Endodermal cell (in vitro differentiated cells): Measurements from ENCODE around the gene ATP5PD. TPM values are rescaled to one million over a fixed set of nuclear protein-coding genes. Genes with fewer than 3 reads are reported as not detected.
"Not testable (repeated sequence)": the region's sequence is repeated elsewhere in the genome, so short reads cannot be mapped to it uniquely, and the experiment has no call there.

Experiments
- DNase-seq: peaks from one replicate; pipeline ENCODE4 v3.0.0-alpha.2; 2017
- H3K27ac ChIP-seq: 2 replicates; pipeline ENCODE4 v1.5.1; 2013; ENCODE audit warnings: mild to moderate bottlenecking, low read depth, low read length, moderate library complexity
- H3K27me3 ChIP-seq: 2 replicates; pipeline ENCODE4 v1.6.1; 2013; ENCODE audit warnings: mild to moderate bottlenecking, low read length, moderate library complexity; ENCODE audit not compliant: insufficient read depth, control insufficient read depth, poor library complexity, severe bottlenecking
- H3K36me3 ChIP-seq: 2 replicates; pipeline ENCODE4 v1.7.0; 2013; ENCODE audit warnings: mild to moderate bottlenecking, low read length, moderate library complexity; ENCODE audit not compliant: control insufficient read depth, insufficient read depth
- H3K4me1 ChIP-seq: one replicate; pipeline ENCODE4 v1.7.0; 2013; ENCODE audit warnings: low read length; ENCODE audit not compliant: control insufficient read depth, insufficient read depth
- H3K4me3 ChIP-seq: 2 replicates; pipeline ENCODE4 v1.5.1; 2013; ENCODE audit warnings: mild to moderate bottlenecking, low read length, moderate library complexity
- H3K9ac ChIP-seq: 2 replicates; pipeline ENCODE4 v1.6.1; 2013; ENCODE audit warnings: mild to moderate bottlenecking, low read length, moderate library complexity; ENCODE audit not compliant: poor library complexity, severe bottlenecking; ENCODE audit errors: extremely low read depth
- H3K9me3 ChIP-seq: 2 replicates; pipeline ENCODE4 v1.6.1; 2013; ENCODE audit warnings: mild to moderate bottlenecking, low read length, moderate library complexity; ENCODE audit not compliant: control insufficient read depth
- H3K27ac Mint-ChIP-seq: 2 replicates; pipeline ENCODE4 v1.8.0; 2020; ENCODE audit warnings: mixed read lengths
- H3K27me3 Mint-ChIP-seq: 2 replicates; pipeline ENCODE4 v1.8.0; 2021; ENCODE audit warnings: mild to moderate bottlenecking, mixed read lengths; ENCODE audit not compliant: insufficient read depth
- H3K36me3 Mint-ChIP-seq: 2 replicates; pipeline ENCODE4 v1.8.0; 2020; ENCODE audit warnings: low read depth, mixed read lengths
- H3K4me1 Mint-ChIP-seq: 2 replicates; pipeline ENCODE4 v1.8.0; 2020; ENCODE audit warnings: mixed read lengths
- H3K4me3 Mint-ChIP-seq: 2 replicates; pipeline ENCODE4 v1.8.0; 2020; ENCODE audit warnings: mild to moderate bottlenecking, moderate library complexity, mixed read lengths
- H3K9me3 Mint-ChIP-seq: 2 replicates; pipeline ENCODE4 v1.8.0; 2020; ENCODE audit warnings: mild to moderate bottlenecking, mixed read lengths
- WGBS, 2 experiments: methylation state at CpG; one replicate each; pipeline versions ENCODE4 v1.1.5 to v1.1.7; 2013; ENCODE audit warnings: missing lambda C conversion rate in 2 of 2, mixed read lengths in 1 of 2; ENCODE audit not compliant: insufficient coverage in 1 of 2, insufficient read length in 1 of 2; 5-methylcytosine and 5-hydroxymethylcytosine counted together
- total RNA-seq, 2 donors: library from RNA; stranded (reverse); fragmentation: NEBNext Ultra II Directional in 1 of 2; extraction: Animal tissue kit (Norgen Biotek cat#: 25700) in 1 of 2; gene quantifications; 2 replicates in 1 of 2; 3 replicates in 1 of 2; pipeline ENCODE4 v1.2.1, GENCODE V29; 2021
- TF ChIP-seq, protein P1 (sequence below): fragments of 200-600 bp; sonication (generic); conservative IDR thresholded peaks from 2 replicates; pipeline ENCODE4 v1.5.0; 2021; ENCODE audit warnings: antibody characterized with exemption, mild to moderate bottlenecking

The ATP5PD gene
- total RNA-seq, 2 donors from 2014 or later: 244 to 295 TPM

GRCh38 chr17:75032720-75033280 is 14.0 kb downstream of the ATP5PD start:
- TF ChIP-seq, protein P1, sequence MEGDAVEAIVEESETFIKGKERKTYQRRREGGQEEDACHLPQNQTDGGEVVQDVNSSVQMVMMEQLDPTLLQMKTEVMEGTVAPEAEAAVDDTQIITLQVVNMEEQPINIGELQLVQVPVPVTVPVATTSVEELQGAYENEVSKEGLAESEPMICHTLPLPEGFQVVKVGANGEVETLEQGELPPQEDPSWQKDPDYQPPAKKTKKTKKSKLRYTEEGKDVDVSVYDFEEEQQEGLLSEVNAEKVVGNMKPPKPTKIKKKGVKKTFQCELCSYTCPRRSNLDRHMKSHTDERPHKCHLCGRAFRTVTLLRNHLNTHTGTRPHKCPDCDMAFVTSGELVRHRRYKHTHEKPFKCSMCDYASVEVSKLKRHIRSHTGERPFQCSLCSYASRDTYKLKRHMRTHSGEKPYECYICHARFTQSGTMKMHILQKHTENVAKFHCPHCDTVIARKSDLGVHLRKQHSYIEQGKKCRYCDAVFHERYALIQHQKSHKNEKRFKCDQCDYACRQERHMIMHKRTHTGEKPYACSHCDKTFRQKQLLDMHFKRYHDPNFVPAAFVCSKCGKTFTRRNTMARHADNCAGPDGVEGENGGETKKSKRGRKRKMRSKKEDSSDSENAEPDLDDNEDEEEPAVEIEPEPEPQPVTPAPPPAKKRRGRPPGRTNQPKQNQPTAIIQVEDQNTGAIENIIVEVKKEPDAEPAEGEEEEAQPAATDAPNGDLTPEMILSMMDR: no peak
- peaks cover 3% of the 10 kb centered on the region for H3K4me1 Mint-ChIP-seq
- H3K9ac ChIP-seq: peak overlapping the region; percentile 9

GRCh38 chr17:75031972-75032719 is 14.6 kb downstream of the ATP5PD start:
- peak overlapping the region; percentile 20 for H3K4me3 Mint-ChIP-seq
- Histone ChIP-seq H3K9ac (no peak overlapping the region), H3K27me3 (no peaks in the 10 kb centered on the region), H3K27ac (no peak overlapping the region), H3K9me3 (peaks cover 24% of the 10 kb centered on the region), H3K4me1 (no peaks in the 10 kb centered on the region), H3K36me3 (no peaks in the 10 kb centered on the region), H3K4me3 (no peak overlapping the region)
- H3K36me3 Mint-ChIP-seq: peaks cover 8% of the 10 kb centered on the region
- 76 to 78% methylated on average over 6 to 10 of the region's 10 CpGs for WGBS, 2 experiments
- peaks cover 42% of the 10 kb centered on the region for H3K9me3 Mint-ChIP-seq
- no peak overlapping the region for H3K27ac Mint-ChIP-seq
- TF ChIP-seq, protein P1: no peak
- H3K27me3 Mint-ChIP-seq: peaks cover 7% of the 10 kb centered on the region
- DNase-seq: peak; percentile 73
- peaks cover 3% of the 10 kb centered on the region for H3K4me1 Mint-ChIP-seq

More at GRCh38 chr17:75032720-75033280, 14.0 kb downstream of the ATP5PD start:
- Mint-ChIP-seq H3K4me3 (peak overlapping the region; percentile 97), H3K27ac (no peak overlapping the region), H3K27me3 (peaks cover 6% of the 10 kb centered on the region), H3K9me3 (peaks cover 36% of the 10 kb centered on the region), H3K36me3 (peaks cover 8% of the 10 kb centered on the region)
- Histone ChIP-seq H3K4me3 (peak overlapping the region; percentile 99), H3K9me3 (peaks cover 22% of the 10 kb centered on the region), H3K4me1 (no peaks in the 10 kb centered on the region), H3K27ac (no peak overlapping the region), H3K36me3 (peaks cover 5% of the 10 kb centered on the region), H3K27me3 (no peaks in the 10 kb centered on the region)
- peak; percentile 60 for DNase-seq
- 54 to 73% methylated on average over 6 to 9 of the region's 13 CpGs for WGBS, 2 experiments

DNA sequence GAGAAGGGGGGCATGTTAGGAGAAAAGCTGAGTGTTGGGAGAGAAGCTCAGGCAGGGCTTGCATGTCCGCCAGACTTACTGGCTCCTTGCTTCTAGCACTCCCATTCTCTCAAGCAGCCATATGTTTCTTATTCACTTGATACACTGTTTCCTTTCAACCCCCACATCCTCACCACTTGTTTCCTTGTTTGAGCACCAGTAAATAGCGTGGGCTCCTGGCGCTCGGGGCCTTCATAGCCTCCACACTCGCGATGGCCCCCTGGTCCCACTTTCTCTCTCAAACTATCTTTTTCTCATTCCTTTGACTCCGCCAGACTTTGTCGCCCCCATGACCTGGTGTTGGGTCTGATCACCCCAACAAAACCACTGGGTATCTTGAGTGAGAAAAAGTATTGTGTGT is 16.6 kb downstream of the ATP5PD start:
- Mint-ChIP-seq H3K27ac (no peak overlapping the region), H3K4me1 (no peaks in the 10 kb centered on the region), H3K36me3 (peaks cover 7% of the 10 kb centered on the region), H3K27me3 (peaks cover 10% of the 10 kb centered on the region), H3K9me3 (peaks cover 61% of the 10 kb centered on the region), H3K4me3 (no peak overlapping the region)
- Histone ChIP-seq H3K27ac (no peak overlapping the region), H3K36me3 (no peaks in the 10 kb centered on the region), H3K4me3 (no peak overlapping the region), H3K9me3 (peaks cover 35% of the 10 kb centered on the region), H3K4me1 (no peaks in the 10 kb centered on the region), H3K27me3 (no peaks in the 10 kb centered on the region), H3K9ac (no peak overlapping the region)
- peak; percentile 56 for DNase-seq
- WGBS, 2 experiments: 80 to 96% methylated on average over 4 to 8 of the region's 8 CpGs
- TF ChIP-seq, protein P1: no peak

- H3K9me3 ChIP-seq: peaks cover 35% of the 10 kb centered on the region
- H3K4me1 ChIP-seq, H3K27me3 Mint-ChIP-seq, H3K4me3 ChIP-seq, H3K27ac ChIP-seq, DNase-seq, H3K27me3 ChIP-seq, H3K9ac ChIP-seq, H3K4me1 Mint-ChIP-seq, H3K27ac Mint-ChIP-seq, H3K4me3 Mint-ChIP-seq, H3K36me3 ChIP-seq: not testable (repeated sequence)
- Mint-ChIP-seq H3K36me3 (peaks cover 34% of the 10 kb centered on the region), H3K9me3 (peaks cover 66% of the 10 kb centered on the region)
- WGBS, 2 experiments: 84 to 92% methylated on average over 2 of the region's 2 CpGs
Measured at GRCh38 chr17:75026650-75027049, 20.1 kb downstream of the ATP5PD start.

DNA sequence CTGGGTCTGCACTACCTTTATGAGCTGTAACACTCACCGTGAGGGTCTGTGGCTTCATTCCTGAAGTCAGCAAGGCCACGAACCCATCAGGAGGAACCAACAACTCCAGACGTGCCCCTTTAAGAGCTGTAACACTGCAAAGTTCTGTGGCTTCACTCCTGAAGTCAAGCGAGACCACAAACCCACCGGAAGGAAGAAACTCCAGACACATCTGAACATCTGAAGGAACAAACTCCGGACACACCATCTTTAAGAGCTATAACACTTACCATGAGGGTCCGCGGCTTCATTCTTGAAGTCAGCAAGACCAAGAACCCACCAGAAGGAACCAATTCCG is 21.4 kb downstream of the ATP5PD start:
- not testable (repeated sequence) for H3K4me3 Mint-ChIP-seq

More for the DNA sequence above, 21.4 kb downstream of the ATP5PD start:
- peaks cover 21% of the 10 kb centered on the region for H3K36me3 ChIP-seq
- not testable (repeated sequence) for H3K27me3 ChIP-seq, H3K9ac ChIP-seq, H3K4me1 ChIP-seq, H3K27ac ChIP-seq, DNase-seq, H3K4me3 ChIP-seq, H3K4me1 Mint-ChIP-seq, H3K27me3 Mint-ChIP-seq, H3K27ac Mint-ChIP-seq
- Mint-ChIP-seq H3K36me3 (peaks cover 47% of the 10 kb centered on the region), H3K9me3 (peaks cover 55% of the 10 kb centered on the region)
- peaks cover 25% of the 10 kb centered on the region for H3K9me3 ChIP-seq
- WGBS, 2 experiments: 93 to 94% methylated on average over 6 to 9 of the region's 9 CpGs
